ENCODE results near the gene CEP162.

The CEP162 gene, protein sequence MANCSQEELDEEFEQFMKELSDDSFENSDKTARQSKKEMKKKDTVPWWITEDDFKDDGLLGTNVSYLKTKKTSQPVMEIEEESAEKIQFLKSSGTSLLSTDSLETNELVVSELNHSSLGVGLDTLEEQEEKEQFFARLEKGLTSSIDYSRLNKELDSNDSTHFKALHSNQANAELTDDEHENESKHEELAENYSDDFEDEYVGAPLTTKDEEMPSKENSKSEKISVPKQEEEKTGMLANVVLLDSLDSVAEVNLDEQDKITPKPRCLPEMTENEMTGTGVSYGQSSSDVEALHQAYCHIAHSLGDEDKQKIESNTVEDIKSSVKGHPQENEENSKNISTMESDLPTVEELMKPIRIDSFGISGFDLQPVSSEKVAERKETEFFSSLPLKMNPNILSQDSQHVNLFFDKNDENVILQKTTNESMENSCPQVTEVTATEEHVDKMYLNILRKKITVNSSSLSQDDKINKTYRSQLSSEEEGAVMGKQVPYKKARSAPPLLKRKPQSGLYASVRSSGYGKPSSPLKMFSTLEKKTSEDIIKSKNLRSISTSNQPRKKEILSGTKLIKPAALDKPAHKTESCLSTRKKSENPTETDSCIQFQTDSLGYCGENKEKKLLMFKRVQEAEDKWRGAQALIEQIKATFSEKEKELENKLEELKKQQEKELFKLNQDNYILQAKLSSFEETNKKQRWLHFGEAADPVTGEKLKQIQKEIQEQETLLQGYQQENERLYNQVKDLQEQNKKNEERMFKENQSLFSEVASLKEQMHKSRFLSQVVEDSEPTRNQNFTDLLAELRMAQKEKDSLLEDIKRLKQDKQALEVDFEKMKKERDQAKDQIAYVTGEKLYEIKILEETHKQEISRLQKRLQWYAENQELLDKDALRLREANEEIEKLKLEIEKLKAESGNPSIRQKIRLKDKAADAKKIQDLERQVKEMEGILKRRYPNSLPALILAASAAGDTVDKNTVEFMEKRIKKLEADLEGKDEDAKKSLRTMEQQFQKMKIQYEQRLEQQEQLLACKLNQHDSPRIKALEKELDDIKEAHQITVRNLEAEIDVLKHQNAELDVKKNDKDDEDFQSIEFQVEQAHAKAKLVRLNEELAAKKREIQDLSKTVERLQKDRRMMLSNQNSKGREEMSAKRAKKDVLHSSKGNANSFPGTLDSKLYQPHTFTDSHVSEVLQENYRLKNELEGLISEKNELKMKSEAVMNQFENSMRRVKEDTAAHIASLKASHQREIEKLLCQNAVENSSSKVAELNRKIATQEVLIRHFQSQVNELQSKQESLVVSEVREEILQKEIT (N-terminal part only)

DNA sequence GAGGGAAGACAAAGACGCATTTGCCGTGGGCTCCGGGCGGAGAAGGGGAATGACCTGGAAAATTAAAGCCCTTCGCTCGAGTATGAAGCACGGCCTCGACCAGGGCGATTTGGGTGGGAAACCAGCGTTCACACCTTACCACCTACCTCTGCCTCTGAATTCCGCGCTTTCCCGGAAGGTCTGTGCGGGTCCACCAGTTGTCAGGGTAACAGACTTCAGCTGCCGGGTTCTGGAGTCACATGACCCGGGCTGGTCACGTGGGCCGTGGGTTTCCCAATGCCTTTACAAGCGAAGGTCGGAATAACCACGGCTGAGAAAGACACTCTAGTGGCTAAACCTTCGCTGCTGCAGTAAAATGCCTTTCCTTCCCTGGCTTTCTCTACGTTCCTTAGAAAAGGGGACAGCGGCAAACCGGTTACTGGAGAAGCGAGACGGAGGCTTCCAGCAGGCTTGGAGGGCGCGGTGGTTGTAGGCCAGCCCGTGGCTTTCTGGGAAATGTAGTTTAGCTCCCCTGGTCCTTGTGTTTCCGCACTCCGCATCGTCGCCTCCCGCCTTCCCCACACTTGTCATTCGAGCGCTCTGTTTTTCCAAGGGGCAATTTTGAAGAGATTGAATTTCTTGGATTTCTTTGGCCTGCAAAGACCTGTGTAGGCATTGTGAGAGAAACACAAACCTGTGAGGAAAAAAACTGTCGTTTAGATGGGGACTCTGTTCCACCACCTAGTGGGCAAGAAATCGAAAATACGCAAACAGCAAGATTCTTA lies at the start of gene CEP162:
CEP162 (minus strand) TSS at position 210 of the 764 bp plus-strand sequence. CDS start 1,250 bp downstream, outside the sequence.
- Histone ChIP-seq H3K27ac (ENCODE audit: low read length) (peak within 1 kb of the TSS; percentile 29), H3K9ac (ENCODE audit: low read depth, low read length) (peak within 1 kb of the TSS; percentile 78), H3K4me3 (ENCODE audit: low read length) (peak within 1 kb of the TSS; percentile 96), H3K27me3 (ENCODE audit: insufficient read depth, low read length) (peaks cover 37% of the 10 kb centered on the region), H3K36me3 (ENCODE audit: insufficient read depth, low read depth, low read length) (0 out of 2 replicates have a peak, but pooled peaks cover 6% of the 10 kb centered on the region), H3K9me3 (ENCODE audit: insufficient read depth, low read depth, low read length) (no peaks in the 10 kb centered on the region), H3K4me1 (ENCODE audit: insufficient read depth, low read length) (peaks cover 4% of the 10 kb centered on the region; the same call in 1 of the 2 replicates)

DNA sequence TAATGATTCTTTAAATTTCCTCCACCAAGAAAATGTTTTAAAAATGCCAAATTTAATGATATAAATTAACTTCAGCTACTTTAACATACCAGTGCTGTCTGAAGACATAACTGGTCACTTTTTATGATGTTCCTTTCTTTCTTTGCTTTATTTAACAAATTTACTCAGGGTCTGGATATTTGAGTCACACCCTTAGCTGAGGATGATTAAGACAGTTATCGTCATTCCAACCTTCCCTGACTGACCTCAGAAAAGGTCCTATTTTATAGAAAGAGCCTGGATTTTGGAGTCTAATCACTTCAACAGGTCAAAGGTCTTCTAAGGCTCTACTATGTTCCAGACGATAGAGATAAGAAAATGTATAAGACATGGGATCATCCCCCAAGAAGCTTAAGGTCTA lies 47.4 kb upstream of the CEP162 start:
- Histone ChIP-seq H3K9ac (ENCODE audit: low read depth, low read length) (no peak overlapping the region), H3K36me3 (ENCODE audit: insufficient read depth, low read depth, low read length) (no peaks in the 10 kb centered on the region), H3K27me3 (ENCODE audit: insufficient read depth, low read length) (no peaks in the 10 kb centered on the region), H3K4me1 (ENCODE audit: insufficient read depth, low read length) (0 out of 2 replicates have a peak, but pooled peaks cover 4% of the 10 kb centered on the region), H3K27ac (ENCODE audit: low read length) (no peak overlapping the region), H3K4me3 (ENCODE audit: low read length) (no peak overlapping the region), H3K9me3 (ENCODE audit: insufficient read depth, low read depth, low read length) (no peaks in the 10 kb centered on the region)

DNA sequence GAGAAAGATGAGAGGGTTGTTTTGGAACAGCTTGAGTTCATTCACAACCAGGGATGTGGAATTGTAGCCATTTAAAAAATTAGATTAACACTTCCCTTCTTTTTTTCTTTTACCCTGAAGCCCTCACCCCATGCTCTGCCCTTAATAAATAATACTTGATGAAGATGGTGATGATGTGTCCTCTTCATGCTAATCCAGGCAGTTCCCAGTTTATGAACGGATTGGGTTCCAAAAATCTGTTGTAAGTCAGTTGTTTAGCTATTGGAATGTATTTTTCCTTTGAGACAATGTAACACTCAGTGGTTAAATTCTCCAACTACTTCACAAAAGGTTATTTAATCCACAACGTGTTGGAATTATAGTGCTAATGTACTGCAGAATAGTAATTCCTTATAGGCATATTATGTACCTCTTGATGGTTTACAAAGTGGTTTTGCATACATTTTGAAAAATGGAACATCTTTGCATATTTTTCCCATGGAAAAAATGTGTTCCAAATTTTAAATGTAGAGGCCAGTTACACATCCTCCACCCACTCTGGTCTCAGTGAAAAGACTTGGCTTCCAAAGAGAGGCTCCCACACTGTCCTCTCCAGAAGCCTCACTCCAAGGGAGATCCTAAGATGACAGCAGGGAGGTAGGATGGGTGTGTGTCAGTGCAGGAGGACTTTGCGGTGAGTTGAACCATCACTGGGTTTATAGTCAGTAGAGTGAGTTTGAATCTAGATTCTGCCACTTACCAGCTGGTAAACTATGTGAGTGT lies 45.8 kb upstream of the CEP162 start:
- no peaks in the 10 kb centered on the region for H3K36me3 ChIP-seq (ENCODE audit: insufficient read depth, low read depth, low read length)
- H3K4me3 ChIP-seq (ENCODE audit: low read length) = no peak overlapping the region
- no peaks in the 10 kb centered on the region for H3K9me3 ChIP-seq (ENCODE audit: insufficient read depth, low read depth, low read length)
- H3K4me1 ChIP-seq (ENCODE audit: insufficient read depth, low read length) = 0 out of 2 replicates have a peak, but pooled peaks cover under 1% of the 10 kb centered on the region
- no peak overlapping the region for H3K27ac ChIP-seq (ENCODE audit: low read length)
- no peaks in the 10 kb centered on the region for H3K27me3 ChIP-seq (ENCODE audit: insufficient read depth, low read length)
- no peak overlapping the region for H3K9ac ChIP-seq (ENCODE audit: low read depth, low read length)

DNA sequence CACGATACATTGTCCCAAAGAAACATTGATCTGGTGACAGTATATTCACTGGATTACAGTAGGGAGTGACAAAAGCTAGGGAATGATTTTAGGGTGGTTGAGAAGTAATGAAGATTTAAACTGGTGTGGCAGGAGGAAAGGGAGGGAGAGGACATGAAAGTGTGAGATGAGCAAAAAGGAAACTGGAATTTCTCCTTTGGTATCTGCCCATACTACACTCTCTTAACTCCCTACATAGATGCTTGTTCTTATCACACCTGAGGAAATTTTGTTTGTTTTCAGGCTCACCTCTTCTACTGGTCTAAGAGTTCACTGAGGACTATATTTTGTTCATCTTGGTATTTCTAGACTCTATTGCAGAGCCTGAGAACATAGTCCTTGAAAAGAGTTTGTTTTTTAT lies 44.9 kb upstream of the CEP162 start:
- no peak overlapping the region for H3K27ac ChIP-seq (ENCODE audit: low read length)
- no peaks in the 10 kb centered on the region for H3K36me3 ChIP-seq (ENCODE audit: insufficient read depth, low read depth, low read length)
- no peaks in the 10 kb centered on the region for H3K27me3 ChIP-seq (ENCODE audit: insufficient read depth, low read length)
- H3K9me3 ChIP-seq (ENCODE audit: insufficient read depth, low read depth, low read length) = no peaks in the 10 kb centered on the region
- H3K9ac ChIP-seq (ENCODE audit: low read depth, low read length) = no peak overlapping the region
- no peaks in the 10 kb centered on the region for H3K4me1 ChIP-seq (ENCODE audit: insufficient read depth, low read length)
- H3K4me3 ChIP-seq (ENCODE audit: low read length) = no peak overlapping the region

DNA sequence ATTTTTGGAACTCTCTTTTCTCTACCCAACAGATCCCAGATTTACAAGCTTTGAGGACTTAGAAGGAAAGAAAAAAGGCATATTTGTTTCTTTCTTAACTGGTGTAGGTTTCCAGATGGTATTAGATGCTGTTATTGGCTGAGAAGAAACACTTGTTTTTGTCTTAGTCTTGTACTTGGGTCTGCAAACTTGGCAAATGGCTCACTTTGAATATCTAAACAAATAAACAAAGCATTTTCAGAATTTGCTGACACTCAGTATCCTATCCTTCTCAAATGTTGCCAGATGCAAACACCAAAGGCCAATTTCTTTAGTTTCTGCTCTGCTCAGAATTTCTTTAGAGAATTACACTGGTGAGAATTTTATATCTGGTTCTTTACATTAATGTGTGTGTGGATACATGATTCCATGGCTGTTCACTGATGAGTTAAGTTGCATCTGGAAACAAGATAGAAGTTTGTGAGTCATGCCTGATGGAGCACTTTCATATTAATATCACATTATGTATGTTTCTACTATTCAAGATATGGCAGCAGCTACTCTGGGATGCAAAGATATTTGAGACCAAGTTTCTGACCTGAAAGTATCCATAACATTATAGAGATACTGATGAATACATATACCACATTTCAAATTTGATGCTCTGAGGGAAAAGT lies 43.7 kb upstream of the CEP162 start:
- Histone ChIP-seq H3K9ac (ENCODE audit: low read depth, low read length) (no peak overlapping the region), H3K27ac (ENCODE audit: low read length) (no peak overlapping the region), H3K9me3 (ENCODE audit: insufficient read depth, low read depth, low read length) (no peaks in the 10 kb centered on the region), H3K36me3 (ENCODE audit: insufficient read depth, low read depth, low read length) (no peaks in the 10 kb centered on the region), H3K27me3 (ENCODE audit: insufficient read depth, low read length) (no peaks in the 10 kb centered on the region), H3K4me1 (ENCODE audit: insufficient read depth, low read length) (no peaks in the 10 kb centered on the region), H3K4me3 (ENCODE audit: low read length) (no peak overlapping the region)

DNA sequence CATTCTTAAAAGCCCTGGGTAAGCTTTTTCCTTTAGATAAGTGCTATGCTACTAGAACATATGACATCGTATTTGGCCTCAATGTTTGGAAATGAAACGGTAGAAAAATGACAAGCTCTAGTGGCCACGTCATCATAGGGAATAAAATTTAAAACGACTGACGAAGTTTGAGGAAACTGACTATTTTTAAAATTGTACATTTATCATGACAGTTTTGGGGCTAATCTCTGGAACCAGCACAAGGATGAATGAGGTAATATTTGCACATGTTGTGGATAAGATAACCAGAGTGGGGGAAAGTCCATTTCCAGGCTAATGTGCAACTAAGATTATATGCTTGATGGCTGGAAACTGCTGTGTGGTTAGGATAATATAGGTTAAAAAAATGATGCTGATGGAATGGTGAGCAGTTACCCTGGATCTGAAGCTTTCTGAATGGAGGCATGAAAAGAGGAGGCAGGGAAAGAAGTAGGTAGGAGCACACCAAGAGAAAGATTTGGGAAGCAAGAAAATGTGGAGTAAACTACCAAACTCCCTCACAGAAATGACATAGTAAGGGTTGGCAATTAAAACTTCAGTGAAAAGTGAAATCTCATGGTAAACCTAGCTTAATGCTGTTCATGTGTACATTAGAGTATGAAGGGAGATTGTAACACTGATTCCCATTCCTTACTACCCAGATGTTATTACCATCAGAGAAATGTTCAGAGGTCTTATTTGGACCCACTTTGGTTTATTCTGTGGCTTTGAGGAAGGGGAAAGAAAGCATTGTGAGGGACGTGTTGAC lies 42.7 kb upstream of the CEP162 start:
- H3K36me3 ChIP-seq (ENCODE audit: insufficient read depth, low read depth, low read length) = no peaks in the 10 kb centered on the region
- no peak overlapping the region for H3K4me3 ChIP-seq (ENCODE audit: low read length)
- no peaks in the 10 kb centered on the region for H3K4me1 ChIP-seq (ENCODE audit: insufficient read depth, low read length)

DNA sequence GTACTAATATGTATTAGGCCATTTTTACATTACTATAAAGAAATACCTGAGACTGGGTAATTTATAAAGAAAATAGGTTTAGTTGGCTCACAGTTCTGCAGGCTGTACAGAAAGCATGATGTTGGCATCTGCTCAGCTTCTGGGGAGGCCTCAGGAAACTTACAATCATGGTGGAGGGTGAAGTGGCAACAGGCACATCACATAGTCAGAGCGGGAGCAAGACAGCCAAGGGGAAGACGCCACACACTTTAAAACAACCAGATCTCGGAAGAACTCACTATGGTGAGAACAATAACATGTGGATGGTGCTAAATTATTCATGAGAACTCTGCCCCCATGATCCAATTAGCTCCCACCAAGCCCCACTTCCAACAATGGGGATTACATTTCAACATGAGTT lies 41.3 kb upstream of the CEP162 start:
- no peaks in the 10 kb centered on the region for H3K4me1 ChIP-seq (ENCODE audit: insufficient read depth, low read length)
- no peak overlapping the region for H3K27ac ChIP-seq (ENCODE audit: low read length)
- no peaks in the 10 kb centered on the region for H3K27me3 ChIP-seq (ENCODE audit: insufficient read depth, low read length)
- no peaks in the 10 kb centered on the region for H3K36me3 ChIP-seq (ENCODE audit: insufficient read depth, low read depth, low read length)
- no peak overlapping the region for H3K4me3 ChIP-seq (ENCODE audit: low read length)
- H3K9me3 ChIP-seq (ENCODE audit: insufficient read depth, low read depth, low read length) = no peaks in the 10 kb centered on the region
- no peak overlapping the region for H3K9ac ChIP-seq (ENCODE audit: low read depth, low read length)

More for the DNA sequence above, 42.7 kb upstream of the CEP162 start:
- no peak overlapping the region for H3K27ac ChIP-seq (ENCODE audit: low read length)
- no peak overlapping the region for H3K9ac ChIP-seq (ENCODE audit: low read depth, low read length)
- no peaks in the 10 kb centered on the region for H3K9me3 ChIP-seq (ENCODE audit: insufficient read depth, low read depth, low read length)
- H3K27me3 ChIP-seq (ENCODE audit: insufficient read depth, low read length) = no peaks in the 10 kb centered on the region

DNA sequence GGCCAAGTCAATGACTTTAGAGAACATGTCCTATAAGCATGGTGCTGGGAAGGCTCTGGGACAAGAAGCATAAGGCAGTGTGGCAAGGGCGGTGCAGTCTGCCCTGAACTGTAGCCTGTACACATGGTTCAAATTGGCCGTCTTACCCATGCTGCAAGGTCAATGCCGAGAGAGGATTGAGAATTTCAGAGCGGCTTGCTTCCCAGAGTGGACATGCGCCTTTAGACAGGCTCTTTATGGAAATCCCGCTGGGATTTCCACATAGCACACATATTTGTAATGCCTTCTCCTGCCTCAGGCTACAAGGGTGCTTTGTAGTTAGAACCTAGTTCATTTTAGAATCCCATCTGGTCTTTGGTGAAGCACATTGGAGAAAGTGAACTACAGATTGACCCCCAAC lies 36.1 kb upstream of the CEP162 start:
- no peaks in the 10 kb centered on the region for H3K9me3 ChIP-seq (ENCODE audit: insufficient read depth, low read depth, low read length)
- no peaks in the 10 kb centered on the region for H3K27me3 ChIP-seq (ENCODE audit: insufficient read depth, low read length)
- no peak overlapping the region for H3K27ac ChIP-seq (ENCODE audit: low read length)
- H3K9ac ChIP-seq (ENCODE audit: low read depth, low read length) = no peak overlapping the region
- H3K36me3 ChIP-seq (ENCODE audit: insufficient read depth, low read depth, low read length) = no peaks in the 10 kb centered on the region
- H3K4me3 ChIP-seq (ENCODE audit: low read length) = no peak overlapping the region
- H3K4me1 ChIP-seq (ENCODE audit: insufficient read depth, low read length) = peaks cover 3% of the 10 kb centered on the region; the same call in 1 of the 2 replicates

DNA sequence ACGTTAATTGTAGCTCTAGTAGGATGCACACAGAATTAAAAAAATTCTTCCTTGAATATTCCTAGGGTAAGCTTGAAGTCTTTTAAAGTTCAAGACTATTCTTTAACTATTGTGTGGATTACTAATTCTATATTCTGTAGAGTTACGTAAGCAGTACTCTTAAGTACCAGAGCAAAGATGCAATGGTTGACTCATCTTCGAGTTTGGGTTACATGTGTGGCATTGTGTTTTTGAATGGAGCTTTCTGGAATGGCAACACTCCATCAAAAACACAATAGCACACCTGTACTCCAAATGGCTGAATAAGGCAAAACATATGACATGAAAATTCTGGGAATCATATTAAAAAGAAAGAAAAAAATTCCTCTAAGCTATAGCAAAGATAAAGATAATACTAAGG lies 33.5 kb upstream of the CEP162 start:
- no peaks in the 10 kb centered on the region for H3K9me3 ChIP-seq (ENCODE audit: insufficient read depth, low read depth, low read length)
- H3K27ac ChIP-seq (ENCODE audit: low read length) = no peak overlapping the region
- no peaks in the 10 kb centered on the region for H3K27me3 ChIP-seq (ENCODE audit: insufficient read depth, low read length)

More for the DNA sequence above, 33.5 kb upstream of the CEP162 start:
- H3K4me3 ChIP-seq (ENCODE audit: low read length) = no peak overlapping the region
- peaks cover 3% of the 10 kb centered on the region for H3K4me1 ChIP-seq (ENCODE audit: insufficient read depth, low read length)
- no peak overlapping the region for H3K9ac ChIP-seq (ENCODE audit: low read depth, low read length)
- no peaks in the 10 kb centered on the region for H3K36me3 ChIP-seq (ENCODE audit: insufficient read depth, low read depth, low read length)
